ENCODE measurements around the gene NDUFS6.

DNA sequence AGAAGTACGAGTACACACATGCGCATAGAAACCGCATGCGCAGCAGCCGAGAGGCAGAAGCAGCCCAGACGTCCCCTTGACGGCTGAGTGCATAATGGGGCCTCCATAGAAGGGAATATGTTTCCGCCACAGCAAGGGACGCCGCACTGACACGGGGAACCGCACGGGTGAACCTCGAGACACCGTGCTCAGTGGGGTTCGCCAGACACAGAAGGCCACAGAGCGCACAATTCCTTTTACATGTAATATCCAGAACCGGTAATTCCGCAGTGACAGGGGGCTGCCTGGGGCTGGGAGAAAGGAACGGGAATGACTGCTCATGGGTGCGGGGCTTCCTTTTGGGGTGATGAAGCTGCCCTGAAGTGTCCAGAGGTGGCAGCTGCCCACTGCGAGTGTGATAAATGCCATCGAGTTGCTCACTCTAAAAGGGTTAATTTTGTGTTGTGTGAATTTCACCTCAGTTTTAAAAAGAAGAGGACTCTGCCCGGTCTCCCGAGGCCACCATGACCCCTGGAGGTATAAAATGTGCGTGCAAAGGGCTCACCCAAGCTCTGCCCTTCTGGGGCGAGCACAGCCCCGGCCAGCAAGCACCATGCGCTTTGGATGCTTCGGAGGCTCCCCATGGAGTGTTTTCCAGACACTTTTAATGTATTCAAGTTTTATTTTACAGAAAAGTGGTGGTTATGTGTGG lies 31.3 kb upstream of the NDUFS6 start:
- TF ChIP-seq, protein P1, sequence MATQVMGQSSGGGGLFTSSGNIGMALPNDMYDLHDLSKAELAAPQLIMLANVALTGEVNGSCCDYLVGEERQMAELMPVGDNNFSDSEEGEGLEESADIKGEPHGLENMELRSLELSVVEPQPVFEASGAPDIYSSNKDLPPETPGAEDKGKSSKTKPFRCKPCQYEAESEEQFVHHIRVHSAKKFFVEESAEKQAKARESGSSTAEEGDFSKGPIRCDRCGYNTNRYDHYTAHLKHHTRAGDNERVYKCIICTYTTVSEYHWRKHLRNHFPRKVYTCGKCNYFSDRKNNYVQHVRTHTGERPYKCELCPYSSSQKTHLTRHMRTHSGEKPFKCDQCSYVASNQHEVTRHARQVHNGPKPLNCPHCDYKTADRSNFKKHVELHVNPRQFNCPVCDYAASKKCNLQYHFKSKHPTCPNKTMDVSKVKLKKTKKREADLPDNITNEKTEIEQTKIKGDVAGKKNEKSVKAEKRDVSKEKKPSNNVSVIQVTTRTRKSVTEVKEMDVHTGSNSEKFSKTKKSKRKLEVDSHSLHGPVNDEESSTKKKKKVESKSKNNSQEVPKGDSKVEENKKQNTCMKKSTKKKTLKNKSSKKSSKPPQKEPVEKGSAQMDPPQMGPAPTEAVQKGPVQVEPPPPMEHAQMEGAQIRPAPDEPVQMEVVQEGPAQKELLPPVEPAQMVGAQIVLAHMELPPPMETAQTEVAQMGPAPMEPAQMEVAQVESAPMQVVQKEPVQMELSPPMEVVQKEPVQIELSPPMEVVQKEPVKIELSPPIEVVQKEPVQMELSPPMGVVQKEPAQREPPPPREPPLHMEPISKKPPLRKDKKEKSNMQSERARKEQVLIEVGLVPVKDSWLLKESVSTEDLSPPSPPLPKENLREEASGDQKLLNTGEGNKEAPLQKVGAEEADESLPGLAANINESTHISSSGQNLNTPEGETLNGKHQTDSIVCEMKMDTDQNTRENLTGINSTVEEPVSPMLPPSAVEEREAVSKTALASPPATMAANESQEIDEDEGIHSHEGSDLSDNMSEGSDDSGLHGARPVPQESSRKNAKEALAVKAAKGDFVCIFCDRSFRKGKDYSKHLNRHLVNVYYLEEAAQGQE (IDR thresholded peaks at IDR 0.05) = no peak
- TF ChIP-seq, protein P2, sequence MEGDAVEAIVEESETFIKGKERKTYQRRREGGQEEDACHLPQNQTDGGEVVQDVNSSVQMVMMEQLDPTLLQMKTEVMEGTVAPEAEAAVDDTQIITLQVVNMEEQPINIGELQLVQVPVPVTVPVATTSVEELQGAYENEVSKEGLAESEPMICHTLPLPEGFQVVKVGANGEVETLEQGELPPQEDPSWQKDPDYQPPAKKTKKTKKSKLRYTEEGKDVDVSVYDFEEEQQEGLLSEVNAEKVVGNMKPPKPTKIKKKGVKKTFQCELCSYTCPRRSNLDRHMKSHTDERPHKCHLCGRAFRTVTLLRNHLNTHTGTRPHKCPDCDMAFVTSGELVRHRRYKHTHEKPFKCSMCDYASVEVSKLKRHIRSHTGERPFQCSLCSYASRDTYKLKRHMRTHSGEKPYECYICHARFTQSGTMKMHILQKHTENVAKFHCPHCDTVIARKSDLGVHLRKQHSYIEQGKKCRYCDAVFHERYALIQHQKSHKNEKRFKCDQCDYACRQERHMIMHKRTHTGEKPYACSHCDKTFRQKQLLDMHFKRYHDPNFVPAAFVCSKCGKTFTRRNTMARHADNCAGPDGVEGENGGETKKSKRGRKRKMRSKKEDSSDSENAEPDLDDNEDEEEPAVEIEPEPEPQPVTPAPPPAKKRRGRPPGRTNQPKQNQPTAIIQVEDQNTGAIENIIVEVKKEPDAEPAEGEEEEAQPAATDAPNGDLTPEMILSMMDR (IDR thresholded peaks at IDR 0.05) = no peak
- TF ChIP-seq POLR2A (IDR thresholded peaks at IDR 0.05; ENCODE audit: low read length) (no peak), MAFK (IDR thresholded peaks at IDR 0.05; ENCODE audit: partially characterized antibody) (no peak), TP53 (CRISPR knock-in tag; IDR thresholded peaks at IDR 0.05) (no peak), POLR2AphosphoS2 (conservative IDR thresholded peaks at IDR 0.05; ENCODE audit: low read length) (no peak), SMC3 (IDR thresholded peaks at IDR 0.05) (no peak), ZSCAN20 (CRISPR knock-in tag; IDR thresholded peaks at IDR 0.05) (no peak), SREBF2 (IDR thresholded peaks at IDR 0.05) (no peak), PHF8 (IDR thresholded peaks at IDR 0.05; ENCODE audit: borderline replicate concordance, low read depth) (no peak), RNF2 (IDR thresholded peaks at IDR 0.05; ENCODE audit: borderline replicate concordance, low read depth) (no peak), JUN (IDR thresholded peaks at IDR 0.05) (no peak)
- TF ChIP-seq, protein P3, sequence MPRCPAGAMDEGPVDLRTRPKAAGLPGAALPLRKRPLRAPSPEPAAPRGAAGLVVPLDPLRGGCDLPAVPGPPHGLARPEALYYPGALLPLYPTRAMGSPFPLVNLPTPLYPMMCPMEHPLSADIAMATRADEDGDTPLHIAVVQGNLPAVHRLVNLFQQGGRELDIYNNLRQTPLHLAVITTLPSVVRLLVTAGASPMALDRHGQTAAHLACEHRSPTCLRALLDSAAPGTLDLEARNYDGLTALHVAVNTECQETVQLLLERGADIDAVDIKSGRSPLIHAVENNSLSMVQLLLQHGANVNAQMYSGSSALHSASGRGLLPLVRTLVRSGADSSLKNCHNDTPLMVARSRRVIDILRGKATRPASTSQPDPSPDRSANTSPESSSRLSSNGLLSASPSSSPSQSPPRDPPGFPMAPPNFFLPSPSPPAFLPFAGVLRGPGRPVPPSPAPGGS (IDR thresholded peaks at IDR 0.05) = no peak
- TF ChIP-seq, protein P4, sequence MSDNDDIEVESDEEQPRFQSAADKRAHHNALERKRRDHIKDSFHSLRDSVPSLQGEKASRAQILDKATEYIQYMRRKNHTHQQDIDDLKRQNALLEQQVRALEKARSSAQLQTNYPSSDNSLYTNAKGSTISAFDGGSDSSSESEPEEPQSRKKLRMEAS (IDR thresholded peaks at IDR 0.05) = no peak

Measured in A549 (cell line).